Peyer's patch (tissue), 4 donors: Measurements from ENCODE around the gene IQGAP3. TPM values are rescaled to one million over a fixed set of nuclear protein-coding genes. Genes with fewer than 3 reads are reported as not detected.

Experiments
- DNase-seq, 3 donors: peaks; one replicate each; pipeline ENCODE4 v3.0.0-alpha.2; 2017 to 2019
- H3K27ac ChIP-seq, 4 donors: fragments of 200-600 bp; sonication (generic); one replicate each; pipeline ENCODE4 v1.5.1; 2016 to 2019
- H3K27me3 ChIP-seq, 2 donors: fragments of 200-600 bp; sonication (generic); one replicate each; pipeline ENCODE4 v1.5.1; 2019
- H3K36me3 ChIP-seq, 3 donors: fragments of 200-600 bp; sonication (generic); one replicate each; pipeline ENCODE4 v1.5.1; 2016 to 2019
- H3K4me1 ChIP-seq, 4 donors: fragments of 200-600 bp; sonication (generic); one replicate each; pipeline ENCODE4 v1.5.1; 2016 to 2019
- H3K4me3 ChIP-seq, 4 donors: fragments of 200-600 bp; sonication (generic); 1 replicate in 3 of 4; 2 replicates in 1 of 4; pipeline ENCODE4 v1.5.1; 2016 to 2019; ENCODE audit warnings: mild to moderate bottlenecking in 1 of 4
- H3K9me3 ChIP-seq, 4 donors: fragments of 200-600 bp; sonication (generic); one replicate each; pipeline ENCODE4 v1.5.1; 2016 to 2019; ENCODE audit warnings: mild to moderate bottlenecking in 1 of 4
- CTCF ChIP-seq, 6 experiments: fragments of 450-650 bp in 4 of 6; fragments of 200-600 bp in 2 of 6; sonication (generic) in 1 of 6; IDR thresholded peaks; one replicate each; pipeline ENCODE4 v1.5.1; 2017 to 2019; ENCODE audit warnings: antibody characterized with exemption in 6 of 6, mild to moderate bottlenecking in 3 of 6, moderate library complexity in 1 of 6
- POLR2A ChIP-seq, 2 donors: fragments of 450-650 bp; IDR thresholded peaks; one replicate each; pipeline ENCODE4 v1.5.1; 2017; ENCODE audit warnings: antibody characterized with exemption in 2 of 2, mild to moderate bottlenecking in 2 of 2, moderate library complexity in 2 of 2
- total RNA-seq, 4 donors: library from RNA; depleted of rRNA; stranded (reverse); fragments of >200 nt; gene quantifications; one replicate each; pipeline ENCODE4 v1.1.0, GENCODE V29; 2016

The IQGAP3 gene
- total RNA-seq, 4 donors from 2014 or later, result 5.4 to 45.4 (median 8.2) TPM

GRCh38 chr1:156485984-156486383 is 86.4 kb downstream of the IQGAP3 start:
- DNase-seq, result no peak
- Histone ChIP-seq H3K27ac (peak overlapping the region in 1 of 4 donors; percentile 2), H3K36me3 (peaks cover 0 to 43% (median 4%) of the 10 kb centered on the region in 3 donors), H3K4me3 (no peak overlapping the region), H3K4me1 (peaks cover 6 to 68% (median 38%) of the 10 kb centered on the region in 4 donors), H3K9me3 (no peaks in the 10 kb centered on the region), H3K27me3 (no peaks in the 10 kb centered on the region)
- TF ChIP-seq CTCF (IDR thresholded peaks at IDR 0.05), result no peak
- no peak for TF ChIP-seq POLR2A (IDR thresholded peaks at IDR 0.05)

GRCh38 chr1:156484480-156485058 is 87.8 kb downstream of the IQGAP3 start:
- Histone ChIP-seq H3K27me3 (no peaks in the 10 kb centered on the region), H3K4me3 (no peak overlapping the region), H3K27ac (peak overlapping the region in 1 of 4 donors; percentile 25), H3K9me3 (no peaks in the 10 kb centered on the region), H3K4me1 (peaks cover 6 to 56% (median 25%) of the 10 kb centered on the region in 4 donors), H3K36me3 (peaks cover 0 to 57% (median 4%) of the 10 kb centered on the region in 3 donors)
- TF ChIP-seq CTCF (IDR thresholded peaks at IDR 0.05) (no peak), POLR2A (IDR thresholded peaks at IDR 0.05) (no peak)
- no peak for DNase-seq

- H3K36me3 ChIP-seq, result peaks cover 0 to 66% (median 4%) of the 10 kb centered on the region in 3 donors
- H3K9me3 ChIP-seq, result no peaks in the 10 kb centered on the region
- no peak for DNase-seq
- H3K27ac ChIP-seq, result no peak overlapping the region
- H3K27me3 ChIP-seq, result no peaks in the 10 kb centered on the region
- H3K4me3 ChIP-seq, result no peak overlapping the region
- H3K4me1 ChIP-seq, result peaks cover 0 to 45% (median 13%) of the 10 kb centered on the region in 4 donors
- TF ChIP-seq CTCF (IDR thresholded peaks at IDR 0.05), result no peak
- no peak for TF ChIP-seq POLR2A (IDR thresholded peaks at IDR 0.05)
These were observed 89.0 kb downstream of the IQGAP3 start for GRCh38 chr1:156483397-156483796.

DNA sequence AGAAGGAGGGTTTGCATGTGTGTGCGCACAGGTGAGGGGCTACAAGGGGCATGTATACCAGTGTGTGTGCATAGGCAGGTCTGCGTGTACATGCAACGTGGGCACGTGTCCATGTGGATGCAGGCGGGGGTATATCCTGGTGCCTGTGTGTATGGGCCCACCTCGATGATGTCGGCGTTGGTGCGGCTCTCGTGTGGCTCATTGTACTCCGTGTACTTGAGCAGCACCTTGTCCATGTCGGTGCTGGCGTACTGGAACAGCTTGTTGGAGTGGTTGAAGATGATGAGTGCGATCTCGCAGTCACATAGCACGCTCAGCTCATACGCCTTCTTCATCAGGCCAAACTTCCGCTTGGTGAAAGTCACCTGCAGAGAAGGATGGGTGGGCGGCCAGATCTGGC is 90.1 kb downstream of the IQGAP3 start:
- TF ChIP-seq CTCF (IDR thresholded peaks at IDR 0.05), result no peak
- TF ChIP-seq POLR2A (IDR thresholded peaks at IDR 0.05), result no peak
- H3K27me3 ChIP-seq, result no peaks in the 10 kb centered on the region
- H3K27ac ChIP-seq, result no peak overlapping the region
- H3K9me3 ChIP-seq, result no peaks in the 10 kb centered on the region
- H3K4me3 ChIP-seq, result no peak overlapping the region
- peaks cover 0 to 75% (median 4%) of the 10 kb centered on the region in 3 donors for H3K36me3 ChIP-seq
- no peak for DNase-seq
- peaks cover 0 to 43% (median 5%) of the 10 kb centered on the region in 4 donors for H3K4me1 ChIP-seq

GRCh38 chr1:156481527-156481926 is 90.8 kb downstream of the IQGAP3 start:
- DNase-seq, result no peak
- Histone ChIP-seq H3K36me3 (peaks cover 0 to 82% (median 4%) of the 10 kb centered on the region in 3 donors), H3K27me3 (no peaks in the 10 kb centered on the region), H3K27ac (peak overlapping the region in 1 of 4 donors; percentile 64), H3K4me3 (no peak overlapping the region), H3K4me1 (peaks cover 0 to 42% (median 5%) of the 10 kb centered on the region in 4 donors), H3K9me3 (no peaks in the 10 kb centered on the region)
- no peak for TF ChIP-seq POLR2A (IDR thresholded peaks at IDR 0.05)
- TF ChIP-seq CTCF (IDR thresholded peaks at IDR 0.05), result no peak
